Activated CD8-positive, alpha-beta memory T cell treated with anti-CD3 and anti-CD28 coated beads for 36 hours (primary cell): ENCODE results near the gene ZBTB8B. TPM values are rescaled to one million over a fixed set of nuclear protein-coding genes. Genes with fewer than 3 reads are reported as not detected.
"Not testable (repeated sequence)": the region's sequence is repeated elsewhere in the genome, so short reads cannot be mapped to it uniquely, and the experiment has no call there.

Experiments used
- CTCF ChIA-PET: fragments of 350-600 bp; sonication (Branson Sonifier 250); formaldehyde crosslinking; loops from one replicate; lab custom pipeline; 2021; ENCODE audit warnings: antibody characterized with exemption; lab: Charles Lee
- POLR2A ChIA-PET: fragments of 350-600 bp; sonication (Branson Sonifier 250); formaldehyde crosslinking; loops from one replicate; lab custom pipeline; 2021; ENCODE audit warnings: antibody characterized with exemption; lab: Charles Lee
- total RNA-seq, 2 experiments: library from RNA; stranded (reverse); gene quantifications; one replicate each; pipeline ENCODE4 v1.2.3, GENCODE V29; 2021

ZBTB8B gene
- total RNA-seq, 2 experiments from 2014 or later, result not detected

DNA sequence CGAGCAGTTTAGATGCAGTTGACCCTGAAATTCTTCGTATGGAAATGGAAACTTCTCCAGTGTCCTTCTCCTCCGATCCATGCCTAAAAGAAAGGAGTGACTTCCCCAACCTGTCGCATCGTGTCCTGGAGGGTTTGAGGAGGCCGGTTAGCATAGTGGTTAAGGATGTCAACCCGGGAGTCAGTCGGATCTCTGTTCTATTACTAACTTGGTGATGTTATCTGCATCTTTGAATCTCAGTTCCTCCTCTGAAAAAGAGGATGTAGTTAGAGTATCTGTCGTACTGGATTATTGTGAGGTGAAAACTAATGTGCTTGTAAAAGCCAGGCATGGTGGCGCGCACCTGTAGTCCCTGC, 684 bp downstream of the ZBTB8B start:
- ChIA-PET POLR2A (no interaction called here), CTCF (no interaction called here)

DNA sequence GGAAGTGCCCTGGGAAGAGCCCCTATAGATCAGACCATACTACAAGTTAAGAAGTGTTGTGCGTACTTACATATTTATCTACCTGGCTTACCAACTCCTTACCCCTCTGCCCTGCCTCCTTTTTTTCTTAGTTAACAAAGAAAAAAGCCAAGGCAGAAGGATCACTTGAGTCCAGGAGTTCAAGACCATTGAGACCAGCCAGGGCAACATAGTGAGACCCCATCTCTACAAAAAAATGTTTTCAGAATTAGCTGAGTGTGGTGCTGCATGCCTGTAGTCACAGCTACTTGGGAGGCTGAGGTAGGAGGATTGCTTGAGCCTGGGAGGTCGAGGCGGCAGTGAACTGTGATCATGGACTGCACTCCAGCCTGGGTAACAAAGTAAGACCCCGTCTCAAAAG, 1.9 kb downstream of the ZBTB8B start:
- POLR2A ChIA-PET, result no interaction called here
- CTCF ChIA-PET, result no interaction called here

DNA sequence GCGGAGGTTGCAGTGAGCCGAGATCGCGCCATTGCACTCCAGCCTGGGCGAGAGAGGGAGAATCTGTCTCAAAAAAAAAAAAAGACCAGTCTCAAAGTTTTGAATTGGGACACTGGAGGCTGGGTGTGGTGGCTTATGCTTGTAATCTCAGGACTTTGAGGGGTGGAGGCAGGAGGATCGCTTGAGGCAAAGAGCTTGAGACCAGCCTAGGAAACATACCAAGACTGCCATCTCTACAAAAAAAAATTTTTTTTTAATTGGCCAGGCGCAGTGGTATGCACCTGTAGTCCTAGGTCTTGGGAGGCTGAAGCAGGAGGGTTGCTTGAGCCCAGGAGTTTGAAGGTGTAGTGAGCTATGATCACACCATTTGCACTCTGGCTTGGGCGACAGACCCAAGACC, 3.9 kb downstream of the ZBTB8B start:
- CTCF ChIA-PET, result interaction anchor here (1.8 kb wide), 1 partner anchor 20 kb away, joined by 4 read pairs; no protein-coding TSS in a partner anchor

GRCh38 chr1:32470431-32470830, 5.6 kb downstream of the ZBTB8B start:
- ChIA-PET POLR2A (no interaction called here), CTCF (interaction anchor here (0.7 kb wide), 3 partner anchors 12 to 569 kb away, joined by 3 to 4 read pairs (median 3); no protein-coding TSS in a partner anchor)

More for the DNA sequence above, 3.9 kb downstream of the ZBTB8B start:
- POLR2A ChIA-PET, result no interaction called here

- POLR2A ChIA-PET, result no interaction called here
- CTCF ChIA-PET, result no interaction called here
These were observed 6.3 kb downstream of the ZBTB8B start for GRCh38 chr1:32470991-32471694.

GRCh38 chr1:32471695-32472362, 7.0 kb downstream of the ZBTB8B start:
- CTCF ChIA-PET, result no interaction called here
- POLR2A ChIA-PET, result no interaction called here

GRCh38 chr1:32472966-32473365, 8.1 kb downstream of the ZBTB8B start:
- POLR2A ChIA-PET, result not testable (repeated sequence)
- CTCF ChIA-PET, result interaction anchor here (0.7 kb wide), 1 partner anchor 149 kb away, joined by 3 read pairs; no protein-coding TSS in a partner anchor

GRCh38 chr1:32474954-32475353, 10.1 kb downstream of the ZBTB8B start:
- CTCF ChIA-PET, result no interaction called here

GRCh38 chr1:32480003-32480402, 15.1 kb downstream of the ZBTB8B start:
- CTCF ChIA-PET, result no interaction called here
- POLR2A ChIA-PET, result no interaction called here

More at GRCh38 chr1:32474954-32475353, 10.1 kb downstream of the ZBTB8B start:
- POLR2A ChIA-PET, result no interaction called here

- ChIA-PET CTCF (no interaction called here), POLR2A (no interaction called here)
These were observed 15.9 kb downstream of the ZBTB8B start for GRCh38 chr1:32480761-32481160.

DNA sequence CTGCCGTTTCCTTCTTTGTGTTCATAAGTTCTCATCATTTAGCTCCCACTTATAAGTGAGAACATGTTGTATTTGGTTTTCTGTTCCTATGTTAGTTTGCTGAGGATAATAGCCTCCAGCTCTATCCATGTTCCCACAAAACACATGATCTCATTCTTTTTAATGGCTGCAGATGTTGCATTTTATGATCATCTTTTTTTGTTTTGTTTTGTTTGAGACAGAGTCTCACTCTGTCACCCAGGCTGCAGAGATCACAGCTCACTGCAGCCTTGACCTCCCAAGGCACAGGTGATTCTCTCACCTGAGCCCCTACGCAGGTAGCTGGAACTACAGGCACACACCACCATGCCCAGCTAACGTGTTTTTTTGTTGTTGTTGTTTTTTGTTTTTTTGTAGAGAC, 16.9 kb downstream of the ZBTB8B start:
- CTCF ChIA-PET, result interaction anchor here (0.7 kb wide), 2 partner anchors 291 to 381 kb away, joined by 3 read pairs; no protein-coding TSS in a partner anchor
- POLR2A ChIA-PET, result not testable (repeated sequence)

DNA sequence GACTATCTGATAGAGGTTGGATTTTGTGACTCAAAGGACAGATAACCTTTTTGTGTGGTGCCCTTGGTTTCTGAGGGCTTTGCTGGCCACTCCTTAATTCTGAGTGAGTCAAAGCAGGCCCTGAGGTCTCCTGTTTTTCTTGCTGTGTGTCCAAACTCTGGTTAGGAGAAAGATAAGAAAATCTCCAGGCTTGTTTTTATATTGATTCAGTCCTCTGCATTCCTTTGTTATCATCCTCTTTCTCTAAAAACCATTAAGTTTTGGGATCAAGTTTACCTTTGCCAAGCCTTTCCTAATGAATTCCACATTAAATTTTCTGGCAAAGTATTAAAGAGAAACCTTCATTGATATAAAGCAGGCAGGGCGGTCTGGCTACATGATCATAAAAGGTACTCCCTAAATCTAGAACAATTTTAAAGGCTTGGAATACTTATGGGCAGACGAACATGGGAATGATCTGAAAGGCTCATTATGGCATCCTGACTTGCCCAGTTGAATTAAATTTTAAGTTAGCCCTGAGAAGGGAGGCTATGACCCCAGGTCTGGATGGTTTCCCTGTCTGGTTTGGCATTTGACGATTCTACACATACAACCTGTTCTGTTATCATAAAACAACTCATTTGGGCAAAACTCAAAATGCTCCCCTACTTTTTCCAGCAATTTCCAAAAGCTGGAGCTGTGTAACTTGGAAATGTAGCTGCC, 20.8 kb downstream of the ZBTB8B start:
- ChIA-PET POLR2A (no interaction called here), CTCF (no interaction called here)

DNA sequence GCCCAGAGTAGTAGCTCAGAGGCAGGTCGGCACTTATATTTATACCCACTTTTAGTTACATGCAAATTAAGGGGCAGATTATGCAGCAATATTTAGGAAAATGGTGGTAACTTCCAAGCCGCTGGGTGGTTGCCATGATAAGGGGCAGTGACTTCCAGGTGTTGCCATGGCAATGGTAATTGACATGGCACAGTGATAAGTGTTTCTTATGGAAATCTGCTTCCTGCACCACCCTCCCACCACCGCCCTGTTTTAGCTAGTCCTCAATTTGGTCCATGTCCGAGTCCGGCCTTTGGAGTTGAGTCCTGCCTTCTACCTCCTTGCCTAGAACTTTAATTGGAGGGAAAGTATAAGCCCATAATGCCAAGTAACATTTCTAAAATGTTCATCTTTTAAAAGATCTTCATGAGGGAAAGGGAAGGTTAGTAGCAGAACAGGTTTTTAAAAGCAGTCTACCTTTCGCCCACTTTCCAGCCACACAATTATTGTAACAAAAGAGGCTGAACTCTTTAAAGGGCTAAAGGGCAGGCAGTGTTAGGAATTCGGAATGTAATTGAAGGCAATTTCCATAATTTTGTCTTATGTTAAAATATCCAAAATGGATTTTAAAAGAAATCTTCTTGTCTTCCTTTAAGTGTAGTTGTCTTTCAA, 21.7 kb downstream of the ZBTB8B start:
- POLR2A ChIA-PET, result no interaction called here
- CTCF ChIA-PET, result no interaction called here

- ChIA-PET CTCF (no interaction called here), POLR2A (no interaction called here)
These were observed 22.3 kb downstream of the ZBTB8B start for GRCh38 chr1:32487182-32487581.

DNA sequence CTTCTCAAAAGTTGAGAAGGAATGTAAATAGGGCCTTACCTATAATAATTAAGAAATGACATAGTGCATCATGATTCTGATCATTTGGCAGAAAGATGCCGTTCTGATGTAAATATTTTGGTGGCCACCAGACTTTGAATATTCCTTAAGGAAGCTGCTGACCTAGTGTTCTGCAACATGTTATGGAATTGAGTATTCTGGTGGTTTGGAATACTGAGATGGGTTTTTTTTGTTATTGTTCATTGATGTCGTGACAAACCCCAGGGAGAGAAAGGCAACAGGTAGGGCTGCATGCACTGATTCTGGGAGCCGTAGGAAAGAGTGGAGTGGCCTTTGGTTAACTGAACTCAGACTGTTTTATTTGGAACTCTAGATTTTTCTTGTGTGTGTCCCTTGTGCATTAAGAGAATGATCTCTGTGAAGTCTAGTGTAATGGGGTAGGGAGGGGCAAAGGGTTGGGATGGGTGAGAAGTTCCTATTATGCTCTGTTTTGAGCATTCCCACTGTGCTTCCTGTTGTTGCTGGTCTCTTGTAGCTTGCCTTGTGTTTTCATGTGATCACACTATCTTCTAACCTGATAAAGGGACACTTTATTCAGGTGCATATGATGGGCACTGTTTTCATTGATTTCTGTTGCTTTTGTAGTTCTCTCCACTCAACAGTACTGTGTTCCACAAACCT, 25.0 kb downstream of the ZBTB8B start:
- ChIA-PET POLR2A (no interaction called here), CTCF (no interaction called here)

- POLR2A ChIA-PET, result no interaction called here
- CTCF ChIA-PET, result no interaction called here
These were observed 26.5 kb downstream of the ZBTB8B start for GRCh38 chr1:32491386-32491785.

GRCh38 chr1:32494196-32494595, 29.3 kb downstream of the ZBTB8B start:
- POLR2A ChIA-PET, result no interaction called here
- CTCF ChIA-PET, result interaction anchor here (0.6 kb wide), 1 partner anchor 280 kb away, joined by 3 read pairs; no protein-coding TSS in a partner anchor

GRCh38 chr1:32494711-32495337, 30.0 kb downstream of the ZBTB8B start:
- CTCF ChIA-PET, result interaction anchor here (1.3 kb wide), 1 partner anchor 25 kb away, joined by 5 read pairs; no protein-coding TSS in a partner anchor
- POLR2A ChIA-PET, result no interaction called here

DNA sequence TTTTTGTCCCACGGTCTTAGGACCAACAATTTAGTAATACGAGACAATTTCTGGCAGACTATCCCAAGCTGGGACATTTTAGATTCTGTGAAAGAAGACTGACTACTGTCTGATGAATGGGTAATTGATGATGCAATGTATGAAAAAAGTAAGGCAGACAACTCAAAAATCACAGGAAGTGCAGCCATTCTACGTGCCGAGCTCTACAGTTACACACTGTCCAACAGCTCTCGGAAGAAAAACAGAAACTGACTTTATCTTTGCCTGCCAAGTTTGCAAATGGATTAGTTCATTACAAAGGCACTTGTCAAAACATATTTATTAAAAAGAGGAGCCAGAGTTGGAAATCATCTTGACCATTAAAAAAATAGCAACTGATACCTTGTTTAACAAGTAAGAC, 31.3 kb downstream of the ZBTB8B start:
- ChIA-PET POLR2A (no interaction called here), CTCF (interaction anchor here (0.6 kb wide), 1 partner anchor 210 kb away, joined by 6 read pairs; no protein-coding TSS in a partner anchor)
